Cardiac fibroblast (primary cell): ENCODE measurements around the gene ELL2.

Experiments used
- DNase-seq, 2 donors: peaks; one replicate each; pipeline versions ENCODE4 v3.0.0 to v3.0.0-alpha.2; 2010; ENCODE audit warnings: low read depth in 2 of 2
- H3K4me3 ChIP-seq, 2 donors: replicated peaks in 1 of 2; 1 replicate in 1 of 2; 2 replicates in 1 of 2; pipeline ENCODE4 v1.5.1; 2011; ENCODE audit warnings: low read depth in 2 of 2, low read length in 2 of 2, mild to moderate bottlenecking in 2 of 2, moderate library complexity in 1 of 2
- TF ChIP-seq, protein P1 (sequence below): IDR thresholded peaks from one replicate; pipeline ENCODE4 v1.5.1; 2011; ENCODE audit warnings: low read depth, mild to moderate bottlenecking, low read length, inconsistent platforms

Gene ELL2

DNA sequence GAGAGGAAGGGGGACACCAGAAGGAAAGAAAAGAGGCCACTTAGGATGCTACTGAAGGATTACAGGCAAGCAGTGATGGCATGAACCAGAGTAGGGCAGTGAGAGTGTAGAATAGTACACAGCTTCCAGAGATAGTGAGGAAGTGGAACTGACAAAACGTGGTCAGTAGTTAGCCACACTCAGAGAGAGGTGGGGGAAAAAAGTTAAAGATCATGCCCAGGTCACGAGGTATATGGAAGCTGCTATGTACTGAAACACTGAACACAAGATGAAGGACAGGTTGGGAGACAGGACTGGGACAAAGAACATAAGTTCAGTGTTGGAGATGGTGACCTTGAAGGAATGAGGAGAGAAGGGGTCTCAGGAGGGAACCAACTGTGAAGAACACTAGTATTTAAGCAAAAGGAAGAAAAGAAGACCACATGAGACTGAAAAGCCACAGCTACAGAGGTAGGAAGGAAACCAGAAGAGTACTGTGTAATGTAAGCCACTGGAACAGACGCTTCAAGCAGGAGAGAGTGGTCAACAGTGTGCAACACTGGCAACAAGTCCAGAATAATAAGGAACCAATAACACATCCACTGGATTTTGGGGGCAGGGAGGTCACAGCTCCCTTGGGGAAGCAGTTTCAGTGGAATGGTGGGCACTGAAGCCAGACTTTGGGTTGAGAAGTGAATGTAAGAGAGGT is 45.5 kb downstream of the ELL2 start:
- DNase-seq: no peak
- H3K4me3 ChIP-seq: no peak overlapping the region

DNA sequence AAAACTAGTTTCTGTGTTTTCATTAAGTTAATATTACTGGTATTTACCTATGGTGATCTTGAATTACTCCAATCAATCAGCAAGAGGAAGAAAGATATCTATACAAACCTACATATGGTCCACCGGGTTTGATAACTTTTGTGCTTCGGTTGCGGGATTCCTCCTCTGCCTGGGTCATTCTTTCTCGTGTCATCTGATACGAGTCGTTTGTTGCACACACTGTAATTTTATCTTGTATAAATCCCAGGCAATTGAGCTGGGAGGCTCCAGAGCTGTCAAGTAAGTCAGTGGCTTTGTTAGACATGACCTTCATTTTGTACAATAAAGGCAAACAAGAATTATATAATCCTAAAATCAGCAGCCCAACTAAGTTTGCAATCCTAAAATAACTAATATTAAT is 48.0 kb downstream of the ELL2 start:
- no peak overlapping the region for H3K4me3 ChIP-seq
- TF ChIP-seq, protein P1, sequence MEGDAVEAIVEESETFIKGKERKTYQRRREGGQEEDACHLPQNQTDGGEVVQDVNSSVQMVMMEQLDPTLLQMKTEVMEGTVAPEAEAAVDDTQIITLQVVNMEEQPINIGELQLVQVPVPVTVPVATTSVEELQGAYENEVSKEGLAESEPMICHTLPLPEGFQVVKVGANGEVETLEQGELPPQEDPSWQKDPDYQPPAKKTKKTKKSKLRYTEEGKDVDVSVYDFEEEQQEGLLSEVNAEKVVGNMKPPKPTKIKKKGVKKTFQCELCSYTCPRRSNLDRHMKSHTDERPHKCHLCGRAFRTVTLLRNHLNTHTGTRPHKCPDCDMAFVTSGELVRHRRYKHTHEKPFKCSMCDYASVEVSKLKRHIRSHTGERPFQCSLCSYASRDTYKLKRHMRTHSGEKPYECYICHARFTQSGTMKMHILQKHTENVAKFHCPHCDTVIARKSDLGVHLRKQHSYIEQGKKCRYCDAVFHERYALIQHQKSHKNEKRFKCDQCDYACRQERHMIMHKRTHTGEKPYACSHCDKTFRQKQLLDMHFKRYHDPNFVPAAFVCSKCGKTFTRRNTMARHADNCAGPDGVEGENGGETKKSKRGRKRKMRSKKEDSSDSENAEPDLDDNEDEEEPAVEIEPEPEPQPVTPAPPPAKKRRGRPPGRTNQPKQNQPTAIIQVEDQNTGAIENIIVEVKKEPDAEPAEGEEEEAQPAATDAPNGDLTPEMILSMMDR: no peak
- no peak for DNase-seq

More for the DNA sequence above, 45.5 kb downstream of the ELL2 start:
- TF ChIP-seq, protein P1: no peak

- TF ChIP-seq, protein P1: no peak
- no peak for DNase-seq
Observed at GRCh38 chr5:95912029-95912428, 49.6 kb downstream of the ELL2 start.

DNA sequence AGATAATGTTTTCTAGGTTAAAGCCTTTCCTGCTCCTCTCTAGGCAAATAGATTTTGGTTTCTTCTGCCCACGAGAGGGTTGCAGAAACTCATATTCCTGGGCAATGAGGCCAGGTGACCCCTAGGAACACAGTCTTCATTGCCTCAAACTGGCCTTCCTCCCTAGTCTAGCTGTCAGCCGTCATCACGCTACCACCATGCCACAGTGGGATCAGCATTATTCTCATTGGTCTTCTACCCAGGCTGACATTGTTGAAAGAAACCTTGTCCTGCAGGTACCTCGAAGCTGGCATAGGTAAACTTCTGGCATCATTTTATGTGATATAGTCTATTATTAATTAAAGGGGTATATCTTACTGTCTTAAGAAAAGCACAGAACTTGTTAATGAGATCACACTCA is 51.1 kb downstream of the ELL2 start:
- DNase-seq: no peak
- no peak overlapping the region for H3K4me3 ChIP-seq
- TF ChIP-seq, protein P1: no peak

More at GRCh38 chr5:95912029-95912428, 49.6 kb downstream of the ELL2 start:
- H3K4me3 ChIP-seq: no peak overlapping the region

GRCh38 chr5:95909738-95910137 is 51.9 kb downstream of the ELL2 start:
- TF ChIP-seq, protein P1: no peak
- H3K4me3 ChIP-seq: no peak overlapping the region
- no peak for DNase-seq

- DNase-seq: no peak
Observed at GRCh38 chr5:95908799-95909198, 52.9 kb downstream of the ELL2 start.

More at GRCh38 chr5:95908799-95909198, 52.9 kb downstream of the ELL2 start:
- TF ChIP-seq, protein P1: no peak
- no peak overlapping the region for H3K4me3 ChIP-seq
